HEK293 (cell line): ENCODE measurements around the gene MRRF.

Experiments
- CTCF ChIA-PET: fragments of 350-600 bp; formaldehyde crosslinking; extraction: SDS; loops from one replicate; lab custom pipeline; 2021; ENCODE audit warnings: antibody characterized with exemption; lab: Yijun Ruan, JAX
- POLR2A ChIA-PET: fragments of 300-600 bp; formaldehyde crosslinking; extraction: SDS; loops from one replicate; lab custom pipeline; 2020; ENCODE audit warnings: antibody characterized with exemption, inconsistent platforms; lab: Yijun Ruan, JAX
- H3K27ac ChIP-seq: fragments of 200-500 bp; sonication (Bioruptor generic); 2 replicates; pipeline ENCODE4 v1.5.1; 2014; ENCODE audit warnings: low read depth, low read length, control low read depth, inconsistent platforms; ENCODE audit errors: extremely low read depth
- H3K36me3 ChIP-seq, 2 experiments: fragments of 200-500 bp in 1 of 2; sonication (Bioruptor generic) in 1 of 2; 1 replicate in 1 of 2; 2 replicates in 1 of 2; pipeline ENCODE4 v1.5.1; 2014 to 2017; ENCODE audit warnings: inconsistent platforms in 2 of 2, low read length in 2 of 2; ENCODE audit not compliant: control insufficient read depth in 2 of 2, insufficient read depth in 1 of 2
- H3K4me1 ChIP-seq: fragments of 200-500 bp; sonication (Bioruptor generic); 2 replicates; pipeline ENCODE4 v1.5.1; 2014; ENCODE audit warnings: mild to moderate bottlenecking, low read length, inconsistent platforms; ENCODE audit not compliant: control insufficient read depth, insufficient read depth
- H3K4me3 ChIP-seq: 2 replicates; pipeline ENCODE4 v1.5.1; 2011; ENCODE audit warnings: low read depth, mild to moderate bottlenecking, control low read depth, low read length, moderate library complexity
- H3K9me3 ChIP-seq: fragments of 200-500 bp; sonication (Bioruptor generic); 2 replicates; pipeline ENCODE4 v1.5.1; 2014; ENCODE audit warnings: low read depth, low read length, inconsistent platforms; ENCODE audit not compliant: control insufficient read depth, insufficient read depth
- GFI1B ChIP-seq: fragments of 450-650 bp; formaldehyde crosslinking; IDR thresholded peaks from 2 replicates; pipeline ENCODE4 v1.5.1; 2016; ENCODE audit warnings: missing biosample characterization, missing genetic modification characterization
- GLIS2 ChIP-seq: fragments of 450-650 bp; formaldehyde crosslinking; IDR thresholded peaks from 2 replicates; pipeline ENCODE4 v1.5.1; 2016; ENCODE audit warnings: missing biosample characterization, missing genetic modification characterization
- HOXA7 ChIP-seq: sonication (generic); formaldehyde crosslinking; IDR thresholded peaks from 2 replicates; pipeline ENCODE4 v1.8.1; 2022; ENCODE audit warnings: missing genetic modification reagents, borderline replicate concordance
- KLF10 ChIP-seq: fragments of 450-650 bp; IDR thresholded peaks from 2 replicates; pipeline ENCODE4 v1.5.1; 2018; ENCODE audit warnings: missing biosample characterization, mild to moderate bottlenecking, missing genetic modification characterization
- MYNN ChIP-seq: fragments of 450-650 bp; formaldehyde crosslinking; IDR thresholded peaks from 2 replicates; pipeline ENCODE4 v1.5.1; 2016; ENCODE audit warnings: missing biosample characterization, missing genetic modification characterization, borderline replicate concordance
- REPIN1 ChIP-seq: fragments of 450-650 bp; formaldehyde crosslinking; IDR thresholded peaks from 2 replicates; pipeline ENCODE4 v1.5.1; 2017; ENCODE audit warnings: missing biosample characterization, missing genetic modification characterization, low read depth
- SETDB1 ChIP-seq: IDR thresholded peaks from one replicate; pipeline ENCODE4 v1.6.1; 2017; ENCODE audit warnings: mild to moderate bottlenecking, low read length, moderate library complexity, mixed read lengths; ENCODE audit not compliant: insufficient read length
- ZEB2 ChIP-seq: fragments of 450-650 bp; formaldehyde crosslinking; IDR thresholded peaks from 2 replicates; pipeline ENCODE4 v1.5.1; 2016; ENCODE audit warnings: missing biosample characterization, missing genetic modification characterization
- ZFP37 ChIP-seq: fragments of 450-650 bp; formaldehyde crosslinking; IDR thresholded peaks from 2 replicates; pipeline ENCODE4 v1.5.1; 2016; ENCODE audit warnings: missing biosample characterization, missing genetic modification characterization
- ZNF138 ChIP-seq: fragments of 450-650 bp; formaldehyde crosslinking; IDR thresholded peaks from 2 replicates; pipeline ENCODE4 v1.5.1; 2016; ENCODE audit warnings: missing biosample characterization, missing genetic modification characterization, borderline replicate concordance
- ZNF16 ChIP-seq: fragments of 450-650 bp; formaldehyde crosslinking; IDR thresholded peaks from 2 replicates; pipeline ENCODE4 v1.5.1; 2016; ENCODE audit warnings: low read depth, missing biosample characterization, missing genetic modification characterization
- ZNF169 ChIP-seq: fragments of 450-650 bp; formaldehyde crosslinking; IDR thresholded peaks from 2 replicates; pipeline ENCODE4 v1.5.1; 2016; ENCODE audit warnings: missing biosample characterization, missing genetic modification characterization
- ZNF184 ChIP-seq: fragments of 450-650 bp; IDR thresholded peaks from 2 replicates; pipeline ENCODE4 v1.5.1; 2018; ENCODE audit warnings: missing biosample characterization, mild to moderate bottlenecking, missing genetic modification characterization
- ZNF202 ChIP-seq: fragments of 450-650 bp; formaldehyde crosslinking; IDR thresholded peaks from 2 replicates; pipeline ENCODE4 v1.5.1; 2016; ENCODE audit warnings: missing biosample characterization, missing genetic modification characterization, borderline replicate concordance
- ZNF214 ChIP-seq: fragments of 450-650 bp; formaldehyde crosslinking; IDR thresholded peaks from 2 replicates; pipeline ENCODE4 v1.5.1; 2017; ENCODE audit warnings: missing biosample characterization, mild to moderate bottlenecking, missing genetic modification characterization, borderline replicate concordance
- ZNF311 ChIP-seq: fragments of 450-650 bp; formaldehyde crosslinking; IDR thresholded peaks from 2 replicates; pipeline ENCODE4 v1.5.1; 2017; ENCODE audit warnings: missing biosample characterization, missing genetic modification characterization, borderline replicate concordance
- ZNF335 ChIP-seq: fragments of 450-650 bp; formaldehyde crosslinking; conservative IDR thresholded peaks from 2 replicates; pipeline ENCODE4 v1.5.1; 2016; ENCODE audit warnings: missing biosample characterization, missing genetic modification characterization
- ZNF362 ChIP-seq: fragments of 450-650 bp; formaldehyde crosslinking; IDR thresholded peaks from 2 replicates; pipeline ENCODE4 v1.5.1; 2016; ENCODE audit warnings: missing biosample characterization, missing genetic modification characterization
- ZNF423 ChIP-seq: fragments of 450-650 bp; formaldehyde crosslinking; IDR thresholded peaks from 2 replicates; pipeline ENCODE4 v1.5.1; 2016; ENCODE audit warnings: missing biosample characterization, missing genetic modification characterization
- ZNF488 ChIP-seq: fragments of 450-650 bp; formaldehyde crosslinking; IDR thresholded peaks from 2 replicates; pipeline ENCODE4 v1.5.1; 2016; ENCODE audit warnings: missing biosample characterization, missing genetic modification characterization
- ZNF561 ChIP-seq: fragments of 450-650 bp; IDR thresholded peaks from 2 replicates; pipeline ENCODE4 v1.5.1; 2018; ENCODE audit warnings: missing biosample characterization, missing genetic modification characterization, borderline replicate concordance
- ZNF747 ChIP-seq: fragments of 450-650 bp; formaldehyde crosslinking; IDR thresholded peaks from 2 replicates; pipeline ENCODE4 v1.5.1; 2016; ENCODE audit warnings: missing biosample characterization, missing genetic modification characterization
- ZSCAN30 ChIP-seq: fragments of 450-650 bp; IDR thresholded peaks from 2 replicates; pipeline ENCODE4 v1.5.1; 2018; ENCODE audit warnings: missing biosample characterization, mild to moderate bottlenecking, missing genetic modification characterization, moderate library complexity
- TF ChIP-seq, protein P1 (sequence below): fragments of 450-650 bp; formaldehyde crosslinking; IDR thresholded peaks from 2 replicates; pipeline ENCODE4 v1.5.1; 2017; ENCODE audit warnings: missing biosample characterization, missing genetic modification characterization

MRRF gene

DNA sequence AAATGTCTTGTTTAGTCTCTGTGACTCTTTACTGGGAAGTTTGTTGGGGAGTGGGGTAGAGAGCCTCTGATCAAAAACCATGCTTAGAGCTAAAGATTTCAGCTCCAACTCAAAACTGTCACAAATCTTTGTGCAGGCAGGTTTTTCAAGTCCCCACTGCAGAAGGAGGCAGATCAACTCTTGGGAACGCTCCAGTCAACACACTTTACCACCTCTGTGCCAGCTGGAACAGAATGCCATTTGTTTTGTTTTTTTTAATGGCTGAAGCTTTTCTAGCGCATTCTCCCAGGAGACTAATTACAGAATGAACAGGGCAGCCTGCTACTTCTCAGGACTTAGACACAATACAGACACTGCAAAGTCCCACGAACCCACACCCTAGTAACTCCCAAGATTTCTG is 18.0 kb upstream of the MRRF start:
- no peak for TF ChIP-seq ZFP37 (tag by site-specific recombination)
- no peak overlapping the region for H3K27ac ChIP-seq
- ChIA-PET CTCF (interaction anchor here (0.6 kb wide), 1 partner anchor 48 kb away, joined by 3 read pairs; no protein-coding TSS in a partner anchor), POLR2A (no interaction called here)
- H3K4me3 ChIP-seq = no peak overlapping the region
- peaks cover 22 to 84% of the 10 kb centered on the region in 2 experiments; a peak in 2 of 3 replicates for H3K36me3 ChIP-seq
- H3K9me3 ChIP-seq = no peaks in the 10 kb centered on the region
- no peaks in the 10 kb centered on the region for H3K4me1 ChIP-seq

DNA sequence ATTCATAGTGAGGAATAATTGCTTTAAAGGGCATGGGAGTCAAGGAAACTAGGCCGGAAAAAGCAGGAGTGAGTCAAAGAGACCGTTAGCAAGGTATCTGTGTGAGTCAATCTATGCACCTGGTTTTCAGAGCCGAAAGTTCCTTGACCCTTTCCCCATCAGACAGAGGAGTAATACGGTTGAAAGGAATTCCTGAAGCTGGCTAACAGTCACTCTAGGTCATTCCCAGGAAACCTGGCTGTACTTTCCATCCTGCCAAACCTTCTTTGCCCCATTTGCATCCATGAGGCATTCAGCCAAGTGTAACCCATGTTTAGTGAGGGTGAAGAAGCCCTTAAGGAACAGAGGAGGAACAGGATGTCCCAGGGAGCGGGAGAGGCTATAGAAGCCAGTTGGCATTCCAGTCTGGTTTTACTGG is 16.2 kb upstream of the MRRF start:
- TF ChIP-seq ZNF747 (tag by site-specific recombination) = no peak
- H3K4me3 ChIP-seq = no peak overlapping the region
- no peaks in the 10 kb centered on the region for H3K9me3 ChIP-seq
- H3K27ac ChIP-seq = no peak overlapping the region
- peaks cover 18 to 84% of the 10 kb centered on the region in 2 experiments; a peak in 2 of 3 replicates for H3K36me3 ChIP-seq
- ChIA-PET POLR2A (no interaction called here), CTCF (interaction anchor here (0.7 to 1.0 kb wide), 2 partner anchors 149 to 439 kb away, joined by 3 to 4 read pairs; no protein-coding TSS in a partner anchor)
- H3K4me1 ChIP-seq = no peaks in the 10 kb centered on the region

- no peaks in the 10 kb centered on the region for H3K4me1 ChIP-seq
- ChIA-PET CTCF (interaction anchor here (0.5 kb wide), 1 partner anchor 547 kb away, joined by 3 read pairs; no protein-coding TSS in a partner anchor), POLR2A (interaction anchor here (1.4 kb wide), 1 partner anchor 10 kb away, joined by 5 read pairs; no protein-coding TSS in a partner anchor)
- no peak for TF ChIP-seq ZNF214 (tag by site-specific recombination)
- no peak for TF ChIP-seq GLIS2
- TF ChIP-seq ZSCAN30 = no peak
- no peak for TF ChIP-seq MYNN (tag by site-specific recombination)
- TF ChIP-seq GFI1B (tag by site-specific recombination) = no peak
- no peak for TF ChIP-seq ZNF311
- TF ChIP-seq ZNF184 (tag by site-specific recombination) = no peak
- TF ChIP-seq, protein P1, sequence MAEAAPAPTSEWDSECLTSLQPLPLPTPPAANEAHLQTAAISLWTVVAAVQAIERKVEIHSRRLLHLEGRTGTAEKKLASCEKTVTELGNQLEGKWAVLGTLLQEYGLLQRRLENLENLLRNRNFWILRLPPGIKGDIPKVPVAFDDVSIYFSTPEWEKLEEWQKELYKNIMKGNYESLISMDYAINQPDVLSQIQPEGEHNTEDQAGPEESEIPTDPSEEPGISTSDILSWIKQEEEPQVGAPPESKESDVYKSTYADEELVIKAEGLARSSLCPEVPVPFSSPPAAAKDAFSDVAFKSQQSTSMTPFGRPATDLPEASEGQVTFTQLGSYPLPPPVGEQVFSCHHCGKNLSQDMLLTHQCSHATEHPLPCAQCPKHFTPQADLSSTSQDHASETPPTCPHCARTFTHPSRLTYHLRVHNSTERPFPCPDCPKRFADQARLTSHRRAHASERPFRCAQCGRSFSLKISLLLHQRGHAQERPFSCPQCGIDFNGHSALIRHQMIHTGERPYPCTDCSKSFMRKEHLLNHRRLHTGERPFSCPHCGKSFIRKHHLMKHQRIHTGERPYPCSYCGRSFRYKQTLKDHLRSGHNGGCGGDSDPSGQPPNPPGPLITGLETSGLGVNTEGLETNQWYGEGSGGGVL = no peak
- no peak for TF ChIP-seq ZNF488 (tag by site-specific recombination)
- no peak for TF ChIP-seq SETDB1
- no peaks in the 10 kb centered on the region for H3K9me3 ChIP-seq
- H3K4me3 ChIP-seq = no peak overlapping the region
- H3K27ac ChIP-seq = no peak overlapping the region
- H3K36me3 ChIP-seq = peaks cover 18 to 79% of the 10 kb centered on the region in 2 experiments; a peak in 2 of 3 replicates
Measured at GRCh38 chr9:122251351-122251750, 13.3 kb upstream of the MRRF start.

- CTCF ChIA-PET = interaction anchor here (0.6 to 1.3 kb wide), 3 partner anchors 11 to 39 kb away, joined by 3 to 5 read pairs (median 4); partner anchors contain the start of genes MRRF and RBM18
- POLR2A ChIA-PET = interaction anchor here (1.4 kb wide), 1 partner anchor 8 kb away, joined by 5 read pairs; no protein-coding TSS in a partner anchor
- peaks cover 18 to 73% of the 10 kb centered on the region in 2 experiments; a peak in 2 of 3 replicates for H3K36me3 ChIP-seq
- H3K4me1 ChIP-seq = no peaks in the 10 kb centered on the region
- no peak overlapping the region for H3K4me3 ChIP-seq
- no peak overlapping the region for H3K27ac ChIP-seq
- no peaks in the 10 kb centered on the region for H3K9me3 ChIP-seq
- TF ChIP-seq HOXA7 (no peak), ZNF362 (tag by site-specific recombination) (no peak), KLF10 (tag by site-specific recombination) (no peak), ZNF16 (no peak), ZNF202 (tag by site-specific recombination) (no peak), ZEB2 (no peak), ZNF169 (tag by site-specific recombination) (no peak), ZNF335 (no peak), ZNF561 (tag by site-specific recombination) (no peak), REPIN1 (tag by site-specific recombination) (no peak), ZNF423 (tag by site-specific recombination) (no peak), ZNF138 (no peak)
Measured at GRCh38 chr9:122252796-122253195, 11.9 kb upstream of the MRRF start.
